K562 (cell line): ENCODE results near the gene C4orf46. TPM values are rescaled to one million over a fixed set of nuclear protein-coding genes. Genes with fewer than 3 reads are reported as not detected.

Experiments used
- ATAC-seq: fragments of 200-7000 bp; cut with Tn5 transposase; 3 replicates; pipeline ENCODE4 v1.9.1; 2020; ENCODE audit warnings: moderate library complexity
- BruUV-seq: library from RNA; stranded (reverse); fragments of 400-500 nt; replicated peaks from 2 replicates; lab custom pipeline; 2021; lab: Mats Ljungman, UMichigan
- CTCF ChIA-PET: fragments of 300-600 bp; formaldehyde crosslinking; extraction: SDS; loops from one replicate; lab custom pipeline; 2021; ENCODE audit warnings: low intra/inter-chr PET ratio; lab: Yijun Ruan, JAX
- POLR2A ChIA-PET: fragments of 300-600, 350-650 bp; sonication (Branson Sonifier 250); formaldehyde crosslinking; extraction: SDS; loops from one replicate; lab custom pipeline; 2021; ENCODE audit warnings: antibody characterized with exemption, inconsistent platforms; lab: Yijun Ruan, JAX
- DNase-seq, 4 experiments: peaks; one replicate each; pipeline versions ENCODE4 v3.0.0 to v3.0.0-alpha.2; 2011 to 2018; ENCODE audit warnings: low spot score in 3 of 4, mixed read lengths in 3 of 4; ENCODE audit errors: extremely low read depth in 1 of 4
- FAIRE-seq: peaks from 2 replicates; lab custom pipeline; 2011; peaks lifted over from hg19 to GRCh38; lab: Jason Lieb, UNC
- H2AFZ ChIP-seq: 2 replicates; pipeline ENCODE4 v1.6.0; 2011; ENCODE audit warnings: low read depth, low read length, control low read depth, inconsistent platforms
- H3K27ac ChIP-seq: fragments of 200-600 bp; 3 replicates; pipeline ENCODE4 v1.8.0; 2011; ENCODE audit warnings: low read depth, mild to moderate bottlenecking, control low read depth, inconsistent platforms, low read length, moderate library complexity, mixed read lengths; ENCODE audit errors: extremely low read depth
- H3K27me3 ChIP-seq, 2 experiments: fragments of 300-600 bp in 1 of 2; 2 replicates in 1 of 2; 3 replicates in 1 of 2; pipeline versions ENCODE4 v1.6.0 to v1.8.0; 2011; ENCODE audit warnings: inconsistent platforms in 2 of 2, low read length in 2 of 2, mild to moderate bottlenecking in 1 of 2, mixed read lengths in 1 of 2, moderate library complexity in 1 of 2; ENCODE audit not compliant: control insufficient read depth in 2 of 2, insufficient read depth in 2 of 2
- H3K36me3 ChIP-seq: fragments of 300-600 bp; 3 replicates; pipeline ENCODE4 v1.8.0; 2011; ENCODE audit warnings: mild to moderate bottlenecking, low read length, inconsistent platforms; ENCODE audit not compliant: control insufficient read depth, insufficient read depth
- H3K4me1 ChIP-seq, 2 experiments: fragments of 200-600 bp in 1 of 2; replicated peaks in 1 of 2; 2 replicates in 1 of 2; 3 replicates in 1 of 2; pipeline versions ENCODE4 v1.5.1 to v1.8.0; 2011; ENCODE audit warnings: inconsistent platforms in 2 of 2, low read length in 2 of 2, mild to moderate bottlenecking in 1 of 2, mixed read lengths in 1 of 2, moderate library complexity in 1 of 2; ENCODE audit not compliant: control insufficient read depth in 2 of 2, insufficient read depth in 2 of 2
- H3K4me2 ChIP-seq: 2 replicates; pipeline ENCODE4 v1.6.1; 2011; ENCODE audit warnings: low read length, control low read depth, inconsistent platforms, mixed read lengths; ENCODE audit not compliant: insufficient read depth
- H3K4me3 ChIP-seq: fragments of 200-600 bp; sonication (generic), shearing (Covaris generic); 2 replicates; pipeline ENCODE4 v1.5.1; 2016; ENCODE audit warnings: control low read depth, inconsistent platforms
- H3K79me2 ChIP-seq: fragments of 200-600 bp; 3 replicates; pipeline ENCODE4 v1.8.0; 2011; ENCODE audit warnings: low read length, inconsistent platforms; ENCODE audit not compliant: control insufficient read depth, insufficient read depth
- H3K9ac ChIP-seq, 2 experiments: 2 replicates each; pipeline versions ENCODE4 v1.6.0 to v1.6.1; 2011; ENCODE audit warnings: low read depth in 2 of 2, low read length in 2 of 2, control low read depth in 1 of 2, inconsistent platforms in 1 of 2, mild to moderate bottlenecking in 1 of 2, mixed read lengths in 1 of 2; ENCODE audit not compliant: insufficient read depth in 1 of 2
- H3K9me1 ChIP-seq: one replicate; pipeline ENCODE4 v1.6.0; 2011; ENCODE audit warnings: inconsistent platforms, mild to moderate bottlenecking, low read length, moderate library complexity; ENCODE audit not compliant: control insufficient read depth, insufficient read depth
- H3K9me3 ChIP-seq: replicated peaks from 2 replicates; pipeline ENCODE4 v1.5.1; 2011; ENCODE audit warnings: low read depth, low read length, inconsistent platforms; ENCODE audit not compliant: control insufficient read depth, insufficient read depth
- H4K20me1 ChIP-seq: replicated peaks from 2 replicates; pipeline ENCODE4 v1.6.1; 2011; ENCODE audit warnings: low read length, inconsistent platforms, mixed read lengths; ENCODE audit not compliant: control insufficient read depth, insufficient read depth
- CBFB ChIP-seq: sonication (generic); formaldehyde crosslinking; IDR thresholded peaks from 2 replicates; pipeline ENCODE4 v1.4.0; 2020; ENCODE audit warnings: mild to moderate bottlenecking, missing genetic modification reagents
- DMBX1 ChIP-seq: fragments of 250-450 bp; sonication (Bioruptor Pico); IDR thresholded peaks from 2 replicates; pipeline ENCODE4 v1.8.0; 2022; ENCODE audit warnings: inconsistent platforms, mild to moderate bottlenecking, moderate library complexity, borderline replicate concordance
- EZH2 ChIP-seq: IDR thresholded peaks from 2 replicates; pipeline ENCODE4 v1.6.1; 2012; ENCODE audit warnings: low read depth, mild to moderate bottlenecking, inconsistent platforms, low read length, borderline replicate concordance
- GATA2 ChIP-seq: sonication (generic); formaldehyde crosslinking; IDR thresholded peaks from 2 replicates; pipeline ENCODE4 v1.4.0; 2020; ENCODE audit warnings: mild to moderate bottlenecking, missing genetic modification reagents
- GMEB1 ChIP-seq: fragments of 250-450 bp; sonication (Bioruptor Pico); IDR thresholded peaks from 2 replicates; pipeline ENCODE4 v1.4.0; 2020; ENCODE audit warnings: mild to moderate bottlenecking
- MAX ChIP-seq: sonication (generic); formaldehyde crosslinking; IDR thresholded peaks from 2 replicates; pipeline ENCODE4 v1.9.0; 2022; ENCODE audit warnings: mild to moderate bottlenecking, missing genetic modification reagents
- MCM3 ChIP-seq: fragments of 450-650 bp; IDR thresholded peaks from 2 replicates; pipeline ENCODE4 v1.6.1; 2016
- NFRKB ChIP-seq: fragments of 450-650 bp; IDR thresholded peaks from 2 replicates; pipeline ENCODE4 v1.6.1; 2016; ENCODE audit warnings: low read depth
- NR0B1 ChIP-seq: fragments of 450-650 bp; IDR thresholded peaks from one replicate; pipeline ENCODE4 v1.6.1; 2018; ENCODE audit warnings: mild to moderate bottlenecking, moderate library complexity; ENCODE audit not compliant: partially characterized antibody
- NUFIP1 ChIP-seq: fragments of 450-650 bp; IDR thresholded peaks from 2 replicates; pipeline ENCODE4 v1.6.1; 2018; ENCODE audit not compliant: partially characterized antibody
- POLR2H ChIP-seq: IDR thresholded peaks from 2 replicates; pipeline ENCODE4 v1.6.1; 2016; ENCODE audit warnings: missing genetic modification characterization, low read depth, mild to moderate bottlenecking, control low read depth, missing compliant biosample characterization, moderate library complexity
- RBM22 ChIP-seq: fragments of 200-400 bp; formaldehyde crosslinking; IDR thresholded peaks from 2 replicates; pipeline ENCODE4 v1.6.1; 2018; ENCODE audit warnings: low read length, low read depth; ENCODE audit not compliant: poor library complexity, severe bottlenecking
- RFX5 ChIP-seq: IDR thresholded peaks from 2 replicates; pipeline ENCODE4 v1.6.1; 2011; ENCODE audit warnings: low read depth, mild to moderate bottlenecking, improper control_type of control experiment, low read length
- SMARCC2 ChIP-seq: fragments of 450-650 bp; IDR thresholded peaks from 2 replicates; pipeline ENCODE4 v1.6.1; 2017; ENCODE audit warnings: antibody characterized with exemption, moderate library complexity, mild to moderate bottlenecking, low read depth
- TCF7L2 ChIP-seq: fragments of 150-350 bp; IDR thresholded peaks from 2 replicates; pipeline ENCODE4 v1.6.1; 2016; ENCODE audit warnings: low read depth, mild to moderate bottlenecking, low read length, moderate library complexity
- ZNF589 ChIP-seq: fragments of 200-800 bp; sonication (Bioruptor generic); IDR thresholded peaks from 2 replicates; pipeline ENCODE4 v1.6.1; 2016; ENCODE audit warnings: low read depth, missing genetic modification characterization, missing compliant biosample characterization
- ZNF76 ChIP-seq: fragments of 250-450 bp; sonication (Bioruptor Pico); IDR thresholded peaks from 2 replicates; pipeline ENCODE4 v1.4.0; 2020; ENCODE audit warnings: mild to moderate bottlenecking, moderate library complexity, borderline replicate concordance
- WGBS: fragments of 100-300 bp; shearing (Covaris generic); methylation state at CpG from one replicate; pipeline ENCODE4 v1.1.6; 2016; ENCODE audit warnings: low coverage, mixed read lengths; ENCODE audit not compliant: insufficient coverage; ENCODE audit errors: missing lambda C conversion rate; 5-methylcytosine and 5-hydroxymethylcytosine counted together
- in situ Hi-C: fragments of 300-500 bp; cut with MboI; formaldehyde crosslinking; loops from 4 replicates; pipeline ENCODE4 v1.15.0; 2018; ENCODE audit warnings: inconsistent platforms, mixed read lengths
- intact Hi-C: fragments of 100-400 bp; cut with micrococcal nuclease; formaldehyde crosslinking; loops from 2 replicates; pipeline ENCODE4 v1.14.2; 2022
- polyA plus RNA-seq, 8 experiments: library from polyadenylated mRNA; depleted of rRNA in 4 of 8; stranded (reverse) in 5 of 8; unstranded in 3 of 8; fragments of >200 nt; fragmentation: Nextera tagmentation in 2 of 8; fragmentation: Illumina TruSeq in 1 of 8; extraction: Ambion mirVana in 2 of 8; extraction: Trizol in 1 of 8; gene quantifications; 2 replicates each; pipeline versions ENCODE4 v1.2.1 to v1.2.3, GENCODE V29; 2011 to 2014; ENCODE audit warnings: inconsistent platforms in 1 of 8, missing spikeins in 1 of 8
- total RNA-seq, 7 experiments: library from RNA; depleted of rRNA in 6 of 7; stranded (reverse); fragments of >200 nt in 6 of 7; fragmentation: Illumina TruSeq in 2 of 7; extraction: Trizol in 2 of 7; gene quantifications; 2 replicates each; pipeline versions ENCODE4 v1.2.1 to v1.2.3, GENCODE V29; 2011 to 2021; ENCODE audit warnings: low replicate concordance in 1 of 7

The C4orf46 gene
- total and polyA plus RNA-seq, 9 of the 15 experiments (the other 6 are each of a cell fraction or from before 2014, with no cell fraction given) = 9.7 to 24.4 (median 17.0) TPM

GRCh38 chr4:158673633-158674032 lies 1.9 kb upstream of the C4orf46 start (continued):
- TF ChIP-seq MAX (no peak), GATA2 (CRISPR knock-in tag) (no peak), ZNF76 (CRISPR knock-in tag) (no peak), NR0B1 (no peak)
- TF ChIP-seq, all 486 proteins: peak for 0

GRCh38 chr4:158671915-158672806 lies 474 bp upstream of the C4orf46 start, which contains the start of gene ETFDH:
Gene ETFDH (plus strand): TSS chr4:158672296. CDS start chr4:158672457, 161 bp downstream.
- no TSS peak for BruUV-seq
- TF ChIP-seq SMARCC2 (peak; percentile 29; the same call in 1 of the 2 replicates), NUFIP1 (no peak), POLR2H (no peak), NFRKB (0 out of 2 replicates have a peak, but pooled peaks have one; percentile 56), MCM3 (no peak), CBFB (CRISPR knock-in tag) (peak; percentile 59; the same call in 1 of the 2 replicates), TCF7L2 (no peak), DMBX1 (CRISPR knock-in tag) (no peak), RFX5 (no peak), ZNF589 (CRISPR knock-in tag) (0 out of 2 replicates have a peak, but pooled peaks have one; percentile 50), RBM22 (no peak), EZH2 (no peak), GMEB1 (peak; percentile 79)

More at GRCh38 chr4:158671915-158672806, 474 bp upstream of the C4orf46 start, which contains the start of gene ETFDH:
- ChIA-PET POLR2A (interaction anchor here (0.6 to 0.7 kb wide), 2 partner anchors 19 to 535 kb away, joined by 3 to 4 read pairs; no protein-coding TSS in a partner anchor), CTCF (interaction anchor here (0.7 kb wide), 1 partner anchor 45 kb away, joined by 3 read pairs; no protein-coding TSS in a partner anchor)
- H3K36me3 ChIP-seq = peaks cover 5% of the 10 kb centered on the region; the same call in 2 of the 3 replicates
- H3K9me3 ChIP-seq = no peaks in the 10 kb centered on the region
- H3K4me2 ChIP-seq = peak within 1 kb of the TSS; percentile 91
- peak within 1 kb of the TSS; percentile 81 for H3K27ac ChIP-seq
- ATAC-seq (peak; percentile 87), DNase-seq (peak; percentile 94 to 99 (median 96)), FAIRE-seq (peak; percentile 98)
- intact Hi-C loops (loop anchor here (2.0 to 5.0 kb wide), 2 partner anchors 51 to 95 kb away; partner anchors contain the start of genes FNIP2 and PPID), in situ Hi-C loops (no loop called here)
- under 1% methylated on average over 54 of the region's 60 CpGs for WGBS
- peak within 1 kb of the TSS; percentile 92 for H3K4me3 ChIP-seq
- peaks cover 9 to 16% of the 10 kb centered on the region in 2 experiments; a peak in 4 of 5 replicates for H3K4me1 ChIP-seq
- no peaks in the 10 kb centered on the region for H4K20me1 ChIP-seq
- peaks cover 38% of the 10 kb centered on the region for H3K79me2 ChIP-seq
- H3K9me1 ChIP-seq = no peaks in the 10 kb centered on the region
- no peaks in the 10 kb centered on the region for H3K27me3 ChIP-seq
- peak within 1 kb of the TSS; percentile 74 to 96 for H3K9ac ChIP-seq
- H2AFZ ChIP-seq = peak within 1 kb of the TSS; percentile 96
